Endothelial cell of umbilical vein (primary cell): ENCODE measurements around the gene MED25. TPM values are rescaled to one million over a fixed set of nuclear protein-coding genes. Genes with fewer than 3 reads are reported as not detected.

Experiments used
- BruUV-seq: library from RNA; stranded (reverse); fragments of 400-500 nt; replicated peaks from 2 replicates; lab custom pipeline; 2021; lab: Mats Ljungman, UMichigan
- CTCF ChIA-PET: fragments of 300-600, 350-600 bp; sonication (Branson Sonifier 250); formaldehyde crosslinking; loops from one replicate; lab custom pipeline; 2021; ENCODE audit warnings: antibody characterized with exemption, inconsistent platforms; lab: Charles Lee
- POLR2A ChIA-PET: fragments of 300-600, 350-600 bp; sonication (Branson Sonifier 250); formaldehyde crosslinking; loops from one replicate; lab custom pipeline; 2021; ENCODE audit warnings: antibody characterized with exemption, inconsistent platforms; lab: Charles Lee
- DNase-seq: peaks from one replicate; pipeline ENCODE4 v3.0.0-alpha.2; 2011; ENCODE audit warnings: low read depth, low spot score
- FAIRE-seq: peaks from 2 replicates; lab custom pipeline; 2011; peaks lifted over from hg19 to GRCh38; lab: Jason Lieb, UNC
- H2AFZ ChIP-seq: 2 replicates; pipeline ENCODE4 v1.6.0; 2012; ENCODE audit warnings: low read depth, low read length, control low read depth, inconsistent platforms
- H3K27ac ChIP-seq: 2 replicates; pipeline ENCODE4 v1.5.1; 2011; ENCODE audit warnings: low read depth, mild to moderate bottlenecking, control low read depth, low read length, moderate library complexity; ENCODE audit not compliant: insufficient read depth
- H3K27me3 ChIP-seq, 2 experiments: 2 replicates each; pipeline versions ENCODE4 v1.6.0 to v1.6.1; 2011; ENCODE audit warnings: low read length in 2 of 2, mixed read lengths in 1 of 2; ENCODE audit not compliant: control insufficient read depth in 2 of 2, insufficient read depth in 2 of 2
- H3K36me3 ChIP-seq, 2 experiments: 2 replicates in 1 of 2; 3 replicates in 1 of 2; pipeline ENCODE4 v1.5.1; 2011; ENCODE audit warnings: low read length in 2 of 2, mild to moderate bottlenecking in 1 of 2, moderate library complexity in 1 of 2; ENCODE audit not compliant: control insufficient read depth in 2 of 2, insufficient read depth in 2 of 2; ENCODE audit errors: extremely low read depth in 1 of 2
- H3K4me1 ChIP-seq: 3 replicates; pipeline ENCODE4 v1.5.1; 2011; ENCODE audit warnings: mild to moderate bottlenecking, low read length; ENCODE audit not compliant: control insufficient read depth, insufficient read depth; ENCODE audit errors: extremely low read depth
- H3K4me2 ChIP-seq: 2 replicates; pipeline ENCODE4 v1.6.1; 2011; ENCODE audit warnings: low read length, control low read depth, mixed read lengths; ENCODE audit not compliant: insufficient read depth
- H3K4me3 ChIP-seq, 3 experiments: fragments of 200-600 bp in 1 of 3; sonication (generic), shearing (Covaris generic) in 1 of 3; replicated peaks in 1 of 3; 2 replicates each; pipeline ENCODE4 v1.5.1; 2011 to 2016; ENCODE audit warnings: control low read depth in 3 of 3, low read length in 3 of 3, mild to moderate bottlenecking in 2 of 3, inconsistent platforms in 1 of 3, low read depth in 1 of 3, moderate library complexity in 1 of 3; ENCODE audit not compliant: insufficient read depth in 1 of 3
- H3K79me2 ChIP-seq: 2 replicates; pipeline ENCODE4 v1.6.0; 2012; ENCODE audit warnings: low read length, inconsistent platforms; ENCODE audit not compliant: control insufficient read depth, insufficient read depth
- H3K9ac ChIP-seq: replicated peaks from 2 replicates; pipeline ENCODE3; 2011; ENCODE audit warnings: low read length, control low read depth; ENCODE audit not compliant: insufficient read depth; ENCODE audit errors: extremely low read depth
- H3K9me1 ChIP-seq: replicated peaks from 3 replicates; pipeline ENCODE4 v1.6.0; 2011; ENCODE audit warnings: mild to moderate bottlenecking, low read length; ENCODE audit not compliant: control insufficient read depth, insufficient read depth; ENCODE audit errors: extremely low read depth
- H3K9me3 ChIP-seq: replicated peaks from 2 replicates; pipeline ENCODE4 v1.5.1; 2012; ENCODE audit warnings: low read length, inconsistent platforms; ENCODE audit not compliant: control insufficient read depth, insufficient read depth
- H4K20me1 ChIP-seq: replicated peaks from 2 replicates; pipeline ENCODE3; 2011; ENCODE audit warnings: mild to moderate bottlenecking, low read length; ENCODE audit not compliant: control insufficient read depth, insufficient read depth; ENCODE audit errors: extremely low read depth
- CTCF ChIP-seq, 2 donors: IDR thresholded peaks; 1 replicate in 1 of 2; 2 replicates in 1 of 2; pipeline ENCODE4 v1.5.1; 2011; ENCODE audit warnings: low read length in 2 of 2, mild to moderate bottlenecking in 2 of 2, moderate library complexity in 2 of 2, control low read depth in 1 of 2, inconsistent platforms in 1 of 2, low read depth in 1 of 2; ENCODE audit not compliant: insufficient read depth in 1 of 2; ENCODE audit errors: extremely low read depth in 1 of 2
- EZH2 ChIP-seq: IDR thresholded peaks from 2 replicates; pipeline ENCODE4 v1.6.1; 2012; ENCODE audit warnings: borderline replicate concordance, low read depth, mild to moderate bottlenecking, moderate library complexity, low read length, inconsistent platforms; ENCODE audit not compliant: severe bottlenecking
- FOS ChIP-seq: IDR thresholded peaks from 2 replicates; pipeline ENCODE4 v1.6.1; 2011; ENCODE audit warnings: mild to moderate bottlenecking, low read length, moderate library complexity, borderline replicate concordance; ENCODE audit not compliant: insufficient read depth
- GATA2 ChIP-seq: IDR thresholded peaks from 2 replicates; pipeline ENCODE4 v1.7.0; 2011; ENCODE audit warnings: low read depth, mild to moderate bottlenecking, moderate library complexity, mixed read lengths, low read length; ENCODE audit not compliant: insufficient read length, insufficient read depth
- JUN ChIP-seq: IDR thresholded peaks from 2 replicates; pipeline ENCODE4 v1.6.1; 2011; ENCODE audit warnings: borderline replicate concordance, low read depth; ENCODE audit not compliant: insufficient read length, insufficient read depth
- MYC ChIP-seq: IDR thresholded peaks from one replicate; pipeline ENCODE4 v1.6.1; 2011; ENCODE audit warnings: mild to moderate bottlenecking, low read depth, low read length
- POLR2A ChIP-seq: IDR thresholded peaks from 2 replicates; pipeline ENCODE4 v1.6.1; 2012; ENCODE audit warnings: low read depth, mild to moderate bottlenecking, control low read depth, low read length
- POLR2AphosphoS5 ChIP-seq: IDR thresholded peaks from 2 replicates; pipeline ENCODE4 v1.6.1; 2012; ENCODE audit warnings: low read depth, mild to moderate bottlenecking, control low read depth, low read length, moderate library complexity; ENCODE audit not compliant: insufficient read depth
- dilution Hi-C: fragments of 300-500 bp; cut with MboI; formaldehyde crosslinking; loops from one replicate; pipeline ENCODE4 v1.15.0; 2019; ENCODE audit warnings: low sequenced_read_pairs; ENCODE audit not compliant: extremely low pct_ligation_motif_present
- intact Hi-C: fragments of 100-400 bp; cut with micrococcal nuclease; formaldehyde crosslinking; loops from one replicate; pipeline ENCODE4 v1.10.0; 2022
- polyA plus RNA-seq, 4 experiments: library from polyadenylated mRNA; depleted of rRNA in 3 of 4; stranded (reverse) in 3 of 4; unstranded in 1 of 4; fragments of >200 nt; gene quantifications; 2 replicates each; pipeline versions ENCODE4 v1.2.1 to v1.2.3, GENCODE V29; 2011 to 2012; ENCODE audit warnings: missing spikeins in 1 of 4
- total RNA-seq: library from RNA; stranded (reverse); gene quantifications from 2 replicates; pipeline ENCODE4 v1.2.3, GENCODE V29; 2021
- TF ChIP-seq, protein P1 (sequence below): IDR thresholded peaks from 2 replicates; pipeline ENCODE4 v1.6.1; 2011; ENCODE audit not compliant: insufficient read depth, insufficient read length

Gene MED25
- total and polyA plus RNA-seq, 2 donors (not counting 3 experiments of a cell fraction or from before 2014, with no cell fraction given), result 31.7 to 62.9 TPM

DNA sequence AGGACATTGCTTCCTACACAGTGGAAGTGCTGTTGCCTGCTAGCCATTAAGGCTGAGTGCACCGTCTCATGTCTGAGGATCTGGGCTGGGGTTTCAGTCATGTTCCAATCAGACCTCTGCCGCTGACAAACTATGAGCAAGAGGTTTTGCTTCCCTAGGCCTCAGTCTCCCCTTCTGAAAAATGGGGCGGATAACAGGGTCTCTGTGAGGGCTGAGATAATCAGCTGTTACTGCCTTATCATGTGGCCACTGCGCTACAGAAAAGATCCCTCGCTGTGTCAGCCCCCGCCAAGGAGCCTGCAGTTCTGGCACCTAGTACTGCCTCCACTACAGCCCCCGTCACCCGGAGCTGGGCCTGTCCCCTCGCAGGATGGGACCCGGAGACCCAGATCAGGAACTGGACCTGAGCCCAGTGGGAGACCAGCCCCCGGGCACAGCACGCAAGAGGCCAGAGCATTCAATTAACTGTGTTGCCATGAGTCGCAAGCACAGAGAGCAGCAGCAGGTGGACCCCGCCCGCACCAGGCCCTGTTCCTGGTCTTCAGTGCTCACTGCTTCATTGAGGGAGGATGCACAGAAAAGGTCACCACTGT is 52.3 kb downstream of the MED25 start:
- ChIA-PET CTCF (no interaction called here), POLR2A (no interaction called here)
- dilution Hi-C loops (no loop called here), intact Hi-C loops (no loop called here)
- DNase-seq (no peak), FAIRE-seq (no peak)
- peaks cover 0 to 9% of the 10 kb centered on the region in 2 experiments for H3K36me3 ChIP-seq
- H3K9me1 ChIP-seq, result no peaks in the 10 kb centered on the region
- peak overlapping the region in 2 of 3 experiments; percentile 30 to 53 for H3K4me3 ChIP-seq
- H3K9ac ChIP-seq, result no peak overlapping the region
- H3K27me3 ChIP-seq, result no peaks in the 10 kb centered on the region
- peaks cover 23% of the 10 kb centered on the region for H3K79me2 ChIP-seq
- no peak overlapping the region for H3K27ac ChIP-seq
- peak overlapping the region; percentile 45 for H3K4me2 ChIP-seq
- no peaks in the 10 kb centered on the region for H4K20me1 ChIP-seq
- peak overlapping the region; percentile 53 for H2AFZ ChIP-seq
- no peaks in the 10 kb centered on the region for H3K9me3 ChIP-seq
- peak; percentile 7 for TF ChIP-seq POLR2A
- TF ChIP-seq, protein P1, sequence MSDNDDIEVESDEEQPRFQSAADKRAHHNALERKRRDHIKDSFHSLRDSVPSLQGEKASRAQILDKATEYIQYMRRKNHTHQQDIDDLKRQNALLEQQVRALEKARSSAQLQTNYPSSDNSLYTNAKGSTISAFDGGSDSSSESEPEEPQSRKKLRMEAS, result no peak
- H3K4me1 ChIP-seq, result peaks cover 28% of the 10 kb centered on the region
- no TSS peak for BruUV-seq

- H2AFZ ChIP-seq, result no peak overlapping the region
- dilution Hi-C loops, result no loop called here
- TF ChIP-seq POLR2AphosphoS5 (no peak), POLR2A (no peak), CTCF (IDR thresholded peaks at IDR 0.05; ENCODE audit: extremely low read depth in 1 of 2, insufficient read depth in 1 of 2, low read depth in 1 of 2, low read length in 2 of 2) (no peak), GATA2 (no peak), JUN (no peak), EZH2 (no peak), MYC (no peak), FOS (no peak)
- TF ChIP-seq, protein P1, result no peak
- H3K9me3 ChIP-seq, result no peaks in the 10 kb centered on the region
- DNase-seq (no peak), FAIRE-seq (no peak)
- H4K20me1 ChIP-seq, result no peaks in the 10 kb centered on the region
- intact Hi-C loops, result no loop called here
- H3K4me2 ChIP-seq, result no peak overlapping the region
- H3K27ac ChIP-seq, result no peak overlapping the region
- ChIA-PET POLR2A (no interaction called here), CTCF (no interaction called here)
- no peaks in the 10 kb centered on the region for H3K27me3 ChIP-seq
- peaks cover 25% of the 10 kb centered on the region for H3K4me1 ChIP-seq
- peaks cover 0 to 9% of the 10 kb centered on the region in 2 experiments for H3K36me3 ChIP-seq
- no peak overlapping the region for H3K9ac ChIP-seq
- no TSS peak for BruUV-seq
- H3K4me3 ChIP-seq, result no peak overlapping the region
- peaks cover 21% of the 10 kb centered on the region for H3K79me2 ChIP-seq
- no peaks in the 10 kb centered on the region for H3K9me1 ChIP-seq
These were observed 53.4 kb downstream of the MED25 start for GRCh38 chr19:49871349-49871985.
